RWPE2 (cell line): ENCODE measurements around the gene CDC42BPG.

ENCODE experiments used
- ATAC-seq: fragments of 200-7000 bp; cut with Tn5 transposase; 3 replicates; pipeline ENCODE4 v1.9.1; 2021; ENCODE audit warnings: low read depth
- DNase-seq: peaks from one replicate; pipeline ENCODE4 v3.0.0-alpha.2; 2020; ENCODE audit warnings: low spot score
- H3K27ac ChIP-seq: fragments of 450-650 bp; 2 replicates; pipeline ENCODE4 v1.5.1; 2017; ENCODE audit warnings: mild to moderate bottlenecking; ENCODE audit not compliant: poor library complexity, severe bottlenecking
- H3K27me3 ChIP-seq: fragments of 250-450 bp; sonication (Bioruptor Pico); 2 replicates; pipeline ENCODE4 v1.5.1; 2021; ENCODE audit warnings: mild to moderate bottlenecking, moderate library complexity; ENCODE audit not compliant: insufficient read depth, poor library complexity, severe bottlenecking
- H3K36me3 ChIP-seq: fragments of 250-450 bp; sonication (Bioruptor Pico); 2 replicates; pipeline ENCODE4 v1.5.1; 2020; ENCODE audit warnings: low read depth, mild to moderate bottlenecking, moderate library complexity
- H3K4me1 ChIP-seq: fragments of 250-450 bp; sonication (Bioruptor Pico); 2 replicates; pipeline ENCODE4 v1.5.1; 2021; ENCODE audit warnings: mild to moderate bottlenecking, moderate library complexity; ENCODE audit not compliant: insufficient read depth, poor library complexity, severe bottlenecking
- H3K4me3 ChIP-seq: fragments of 250-450 bp; sonication (Bioruptor Pico); 2 replicates; pipeline ENCODE4 v1.5.1; 2021; ENCODE audit warnings: mild to moderate bottlenecking, moderate library complexity; ENCODE audit not compliant: severe bottlenecking
- H3K9me3 ChIP-seq: fragments of 250-450 bp; sonication (Bioruptor Pico); 2 replicates; pipeline ENCODE4 v1.5.1; 2021; ENCODE audit warnings: mild to moderate bottlenecking, moderate library complexity; ENCODE audit not compliant: severe bottlenecking
- CTCF ChIP-seq: fragments of 450-650 bp; IDR thresholded peaks from one replicate; pipeline ENCODE4 v1.5.1; 2017; ENCODE audit warnings: mild to moderate bottlenecking, moderate library complexity; ENCODE audit not compliant: poor library complexity, severe bottlenecking

The CDC42BPG gene, protein sequence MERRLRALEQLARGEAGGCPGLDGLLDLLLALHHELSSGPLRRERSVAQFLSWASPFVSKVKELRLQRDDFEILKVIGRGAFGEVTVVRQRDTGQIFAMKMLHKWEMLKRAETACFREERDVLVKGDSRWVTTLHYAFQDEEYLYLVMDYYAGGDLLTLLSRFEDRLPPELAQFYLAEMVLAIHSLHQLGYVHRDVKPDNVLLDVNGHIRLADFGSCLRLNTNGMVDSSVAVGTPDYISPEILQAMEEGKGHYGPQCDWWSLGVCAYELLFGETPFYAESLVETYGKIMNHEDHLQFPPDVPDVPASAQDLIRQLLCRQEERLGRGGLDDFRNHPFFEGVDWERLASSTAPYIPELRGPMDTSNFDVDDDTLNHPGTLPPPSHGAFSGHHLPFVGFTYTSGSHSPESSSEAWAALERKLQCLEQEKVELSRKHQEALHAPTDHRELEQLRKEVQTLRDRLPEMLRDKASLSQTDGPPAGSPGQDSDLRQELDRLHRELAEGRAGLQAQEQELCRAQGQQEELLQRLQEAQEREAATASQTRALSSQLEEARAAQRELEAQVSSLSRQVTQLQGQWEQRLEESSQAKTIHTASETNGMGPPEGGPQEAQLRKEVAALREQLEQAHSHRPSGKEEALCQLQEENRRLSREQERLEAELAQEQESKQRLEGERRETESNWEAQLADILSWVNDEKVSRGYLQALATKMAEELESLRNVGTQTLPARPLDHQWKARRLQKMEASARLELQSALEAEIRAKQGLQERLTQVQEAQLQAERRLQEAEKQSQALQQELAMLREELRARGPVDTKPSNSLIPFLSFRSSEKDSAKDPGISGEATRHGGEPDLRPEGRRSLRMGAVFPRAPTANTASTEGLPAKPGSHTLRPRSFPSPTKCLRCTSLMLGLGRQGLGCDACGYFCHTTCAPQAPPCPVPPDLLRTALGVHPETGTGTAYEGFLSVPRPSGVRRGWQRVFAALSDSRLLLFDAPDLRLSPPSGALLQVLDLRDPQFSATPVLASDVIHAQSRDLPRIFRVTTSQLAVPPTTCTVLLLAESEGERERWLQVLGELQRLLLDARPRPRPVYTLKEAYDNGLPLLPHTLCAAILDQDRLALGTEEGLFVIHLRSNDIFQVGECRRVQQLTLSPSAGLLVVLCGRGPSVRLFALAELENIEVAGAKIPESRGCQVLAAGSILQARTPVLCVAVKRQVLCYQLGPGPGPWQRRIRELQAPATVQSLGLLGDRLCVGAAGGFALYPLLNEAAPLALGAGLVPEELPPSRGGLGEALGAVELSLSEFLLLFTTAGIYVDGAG (N-terminal part only)

GRCh38 chr11:64844330-64845128 is at the start of gene CDC42BPG:
CDC42BPG (minus strand) TSS chr11:64844653; CDS start chr11:64844569, 84 bp downstream.
- Histone ChIP-seq H3K36me3 (peaks cover 19% of the 10 kb centered on the region), H3K9me3 (no peaks in the 10 kb centered on the region), H3K4me1 (peaks cover 12% of the 10 kb centered on the region), H3K27me3 (no peaks in the 10 kb centered on the region), H3K4me3 (peak within 1 kb of the TSS; percentile 47), H3K27ac (peak within 1 kb of the TSS; percentile 99)
- TF ChIP-seq CTCF, result peak; percentile 80
- DNase-seq (peak; percentile 92), ATAC-seq (peak; percentile 35)

GRCh38 chr11:64893194-64894069 is 49.0 kb upstream of the CDC42BPG start:
- Histone ChIP-seq H3K4me1 (no peaks in the 10 kb centered on the region), H3K27me3 (no peaks in the 10 kb centered on the region), H3K4me3 (no peak overlapping the region), H3K27ac (no peak overlapping the region), H3K36me3 (peaks cover 11% of the 10 kb centered on the region; the same call in 1 of the 2 replicates), H3K9me3 (no peaks in the 10 kb centered on the region)
- ATAC-seq (no peak), DNase-seq (no peak)
- no peak for TF ChIP-seq CTCF

DNA sequence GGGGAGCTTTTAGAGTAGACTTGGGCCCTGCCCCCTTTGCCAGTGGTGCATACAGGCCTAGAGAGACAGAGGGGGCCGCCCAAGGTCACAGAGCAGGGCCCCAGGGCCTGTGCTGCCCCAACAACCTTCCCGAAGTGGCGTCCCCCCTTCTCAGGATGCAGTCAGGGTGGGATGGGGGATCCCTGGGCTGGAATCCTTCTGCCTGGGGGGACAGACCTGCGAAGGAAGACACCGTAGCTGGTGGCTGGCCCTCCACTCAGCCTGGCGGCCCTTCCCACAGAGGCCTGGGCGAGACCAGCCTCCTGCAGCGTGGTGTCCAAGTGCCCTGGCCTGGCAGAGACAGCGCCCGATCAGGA is 48.4 kb upstream of the CDC42BPG start:
- DNase-seq (no peak), ATAC-seq (no peak)
- H3K4me1 ChIP-seq, result no peaks in the 10 kb centered on the region
- H3K4me3 ChIP-seq, result no peak overlapping the region
- H3K27ac ChIP-seq, result no peak overlapping the region
- H3K9me3 ChIP-seq, result no peaks in the 10 kb centered on the region
- H3K36me3 ChIP-seq, result peaks cover 7% of the 10 kb centered on the region; the same call in 1 of the 2 replicates
- TF ChIP-seq CTCF, result no peak
- H3K27me3 ChIP-seq, result no peaks in the 10 kb centered on the region

DNA sequence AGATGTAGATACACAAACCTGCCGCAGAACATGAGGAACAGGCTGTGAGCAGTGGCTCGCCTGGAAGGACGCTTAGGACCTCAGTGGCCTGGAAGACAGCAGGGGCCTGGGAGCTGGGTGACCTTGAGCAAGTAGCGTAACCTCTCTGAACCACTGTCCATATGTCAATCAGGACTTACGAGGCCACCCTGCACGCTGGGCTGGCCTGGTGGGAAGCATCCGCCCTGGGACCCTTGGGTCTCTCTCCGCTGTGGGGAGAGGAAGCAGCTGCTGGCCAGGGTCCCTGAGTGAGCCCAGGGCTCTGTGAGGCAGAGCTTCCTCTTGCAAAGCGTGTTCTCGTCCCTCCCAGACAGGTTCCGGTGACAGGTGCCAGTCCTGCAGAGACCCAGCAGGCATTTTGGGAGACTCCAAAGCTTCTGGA is 48.0 kb upstream of the CDC42BPG start:
- no peak overlapping the region for H3K4me3 ChIP-seq
- DNase-seq (no peak), ATAC-seq (no peak)
- peaks cover 4% of the 10 kb centered on the region; the same call in 1 of the 2 replicates for H3K36me3 ChIP-seq
- no peak overlapping the region for H3K27ac ChIP-seq
- TF ChIP-seq CTCF, result no peak
- H3K27me3 ChIP-seq, result no peaks in the 10 kb centered on the region
- no peaks in the 10 kb centered on the region for H3K4me1 ChIP-seq
- no peaks in the 10 kb centered on the region for H3K9me3 ChIP-seq
